Cerebellar cortex (tissue), 1 donor: ENCODE results near the gene PCDHGA9.
"Not testable (repeated sequence)": the region's sequence is repeated elsewhere in the genome, so short reads cannot be mapped to it uniquely, and the experiment has no call there.

ENCODE experiments used
- DNase-seq: peaks from one replicate; pipeline ENCODE4 v3.0.0-alpha.2; 2015; ENCODE audit warnings: low spot score

Gene PCDHGA9

GRCh38 chr5:141414548-141415274 lies 12.1 kb downstream of the PCDHGA9 start:
- not testable (repeated sequence) for DNase-seq

- not testable (repeated sequence) for DNase-seq
Measured at GRCh38 chr5:141415275-141415618, 12.7 kb downstream of the PCDHGA9 start.

GRCh38 chr5:141417494-141418172 lies 15.1 kb downstream of the PCDHGA9 start, which contains the start of gene PCDHGB7:
Gene PCDHGB7, plus strand, starts transcription at chr5:141417677. Its CDS starts 183 bp downstream, at chr5:141417860.
- DNase-seq = peak; percentile 73

GRCh38 chr5:141419074-141419880 lies 16.7 kb downstream of the PCDHGA9 start:
- DNase-seq = no peak

GRCh38 chr5:141420855-141421488 lies 18.4 kb downstream of the PCDHGA9 start, which contains the start of gene PCDHGA11:
Gene PCDHGA11, plus strand, starts transcription at chr5:141421051. Its CDS starts 177 bp downstream, at chr5:141421228.
- DNase-seq = no peak

GRCh38 chr5:141421489-141421855 lies 18.9 kb downstream of the PCDHGA9 start:
- DNase-seq = no peak

GRCh38 chr5:141422742-141423291 lies 20.2 kb downstream of the PCDHGA9 start:
- DNase-seq = no peak

- DNase-seq = no peak
Measured at GRCh38 chr5:141427783-141428426, 25.3 kb downstream of the PCDHGA9 start.

- no peak for DNase-seq
Measured at GRCh38 chr5:141430332-141431113, 27.9 kb downstream of the PCDHGA9 start, which contains the start of gene PCDHGA12. Gene PCDHGA12, plus strand, starts transcription at chr5:141430507. Its CDS starts 253 bp downstream, at chr5:141430760.

GRCh38 chr5:141431286-141431685 lies 28.7 kb downstream of the PCDHGA9 start:
- DNase-seq = no peak

- DNase-seq = not testable (repeated sequence)
Measured at GRCh38 chr5:141432308-141432707, 29.7 kb downstream of the PCDHGA9 start.

- not testable (repeated sequence) for DNase-seq
Measured at GRCh38 chr5:141432726-141433125, 30.1 kb downstream of the PCDHGA9 start.

GRCh38 chr5:141434006-141434405 lies 31.4 kb downstream of the PCDHGA9 start:
- no peak for DNase-seq

GRCh38 chr5:141437221-141437620 lies 34.6 kb downstream of the PCDHGA9 start:
- no peak for DNase-seq

- DNase-seq = peak; percentile 3
Measured at GRCh38 chr5:141439411-141440141, 37.0 kb downstream of the PCDHGA9 start.

- DNase-seq = no peak
Measured at GRCh38 chr5:141440341-141440740, 37.8 kb downstream of the PCDHGA9 start.

GRCh38 chr5:141441571-141442170 lies 39.1 kb downstream of the PCDHGA9 start:
- no peak for DNase-seq
